ENCODE data around the gene PDE4D.

The PDE4D gene

GRCh38 chr5:59893429-59894227 lies at the start of gene PDE4D:
TSS of gene PDE4D (minus strand) at chr5:59893726.
- no peak for DNase-seq

GRCh38 chr5:59937633-59938032 lies 44.1 kb upstream of the PDE4D start:
- DNase-seq, result no peak

- no peak for DNase-seq
Measured at GRCh38 chr5:59923465-59923864, 29.9 kb upstream of the PDE4D start.

GRCh38 chr5:59922220-59922619 lies 28.7 kb upstream of the PDE4D start:
- no peak for DNase-seq

- DNase-seq, result no peak
Measured at GRCh38 chr5:59921816-59922215, 28.3 kb upstream of the PDE4D start.

GRCh38 chr5:59919484-59919883 lies 26.0 kb upstream of the PDE4D start:
- DNase-seq, result no peak

GRCh38 chr5:59917121-59917520 lies 23.6 kb upstream of the PDE4D start:
- no peak for DNase-seq

- no peak for DNase-seq
Measured at GRCh38 chr5:59905188-59905587, 11.7 kb upstream of the PDE4D start.

GRCh38 chr5:59897075-59897474 lies 3.5 kb upstream of the PDE4D start:
- DNase-seq, result no peak

GRCh38 chr5:59891962-59892643 lies 1.4 kb downstream of the PDE4D start:
- no peak for DNase-seq

- no peak for DNase-seq
Measured at GRCh38 chr5:59887274-59887673, 6.3 kb downstream of the PDE4D start.

- DNase-seq, result no peak
Measured at GRCh38 chr5:59874675-59875074, 18.9 kb downstream of the PDE4D start.

- DNase-seq, result no peak
Measured at GRCh38 chr5:59873113-59873512, 20.4 kb downstream of the PDE4D start.

GRCh38 chr5:59866661-59867060 lies 26.9 kb downstream of the PDE4D start:
- DNase-seq, result no peak

- DNase-seq, result no peak
Measured at GRCh38 chr5:59864718-59865117, 28.8 kb downstream of the PDE4D start.

GRCh38 chr5:59863777-59864176 lies 29.7 kb downstream of the PDE4D start:
- DNase-seq, result no peak

GRCh38 chr5:59856358-59856757 lies 37.2 kb downstream of the PDE4D start:
- DNase-seq, result no peak

- DNase-seq, result no peak
Measured at GRCh38 chr5:59850766-59851165, 42.8 kb downstream of the PDE4D start.

- DNase-seq, result no peak
Measured at GRCh38 chr5:59847586-59847985, 45.9 kb downstream of the PDE4D start.

GRCh38 chr5:59845730-59846129 lies 47.8 kb downstream of the PDE4D start:
- no peak for DNase-seq

- no peak for DNase-seq
Measured at GRCh38 chr5:59843511-59844213, 49.9 kb downstream of the PDE4D start.

GRCh38 chr5:59842999-59843398 lies 50.5 kb downstream of the PDE4D start:
- no peak for DNase-seq

- no peak for DNase-seq
Measured at GRCh38 chr5:59840200-59840601, 53.3 kb downstream of the PDE4D start.

GRCh38 chr5:59838989-59839388 lies 54.5 kb downstream of the PDE4D start:
- DNase-seq, result no peak

All from activated T-cell treated with anti-CD3 and anti-CD28 coated beads, Interleukin-2, amount 50 U/mL, for 1 hour (primary cell).